Astrocyte of the hippocampus (primary cell): ENCODE measurements around the gene TRIM47.

ENCODE experiments used
- DNase-seq: peaks from one replicate; pipeline ENCODE4 v3.0.0; 2011; ENCODE audit warnings: low read depth, low spot score

The TRIM47 gene

DNA sequence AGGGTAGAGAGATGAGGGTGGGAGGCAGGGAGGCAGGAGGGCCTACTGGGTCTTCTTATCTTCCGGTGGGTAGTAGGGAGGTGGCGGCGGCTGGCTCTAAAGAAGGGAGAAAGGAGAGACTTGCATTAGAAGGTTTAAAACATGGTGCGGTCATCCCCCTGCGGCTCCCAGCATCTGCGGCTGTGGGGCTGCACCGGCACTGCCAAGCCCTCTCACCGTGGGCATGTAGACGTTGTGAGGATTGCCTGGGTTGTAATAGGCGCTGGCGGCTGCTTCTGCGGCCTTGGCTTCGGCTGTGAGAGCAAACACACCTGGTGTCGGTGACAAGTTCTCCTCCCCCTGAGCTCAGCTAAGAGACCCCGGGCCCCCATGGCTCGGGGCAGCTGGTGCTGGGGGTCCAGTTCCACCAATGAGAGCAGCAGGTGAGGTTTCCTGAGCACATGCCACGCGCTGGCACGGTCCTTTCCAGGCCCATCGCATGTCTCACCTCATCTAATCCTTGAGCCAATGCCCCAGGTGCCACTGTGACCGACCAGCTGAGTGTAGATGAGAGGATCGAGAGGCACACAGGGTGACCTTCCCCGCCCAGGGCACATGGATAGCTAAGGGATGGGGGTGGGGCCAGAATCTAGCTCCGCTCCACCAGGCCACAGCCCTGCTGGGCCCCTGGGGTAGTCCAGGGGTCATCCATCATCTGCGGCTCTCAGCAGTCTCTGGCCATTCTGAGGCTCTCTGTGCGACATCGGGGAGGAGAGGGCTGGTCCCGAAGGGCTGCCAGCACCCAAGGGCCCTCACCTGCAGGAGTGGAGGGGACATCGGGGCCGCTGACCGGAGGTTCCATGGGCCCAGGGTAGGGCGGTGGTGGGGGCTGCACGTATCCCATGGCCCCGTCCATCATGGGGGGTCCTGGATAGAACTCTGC is 31.4 kb downstream of the TRIM47 start:
- DNase-seq = no peak

DNA sequence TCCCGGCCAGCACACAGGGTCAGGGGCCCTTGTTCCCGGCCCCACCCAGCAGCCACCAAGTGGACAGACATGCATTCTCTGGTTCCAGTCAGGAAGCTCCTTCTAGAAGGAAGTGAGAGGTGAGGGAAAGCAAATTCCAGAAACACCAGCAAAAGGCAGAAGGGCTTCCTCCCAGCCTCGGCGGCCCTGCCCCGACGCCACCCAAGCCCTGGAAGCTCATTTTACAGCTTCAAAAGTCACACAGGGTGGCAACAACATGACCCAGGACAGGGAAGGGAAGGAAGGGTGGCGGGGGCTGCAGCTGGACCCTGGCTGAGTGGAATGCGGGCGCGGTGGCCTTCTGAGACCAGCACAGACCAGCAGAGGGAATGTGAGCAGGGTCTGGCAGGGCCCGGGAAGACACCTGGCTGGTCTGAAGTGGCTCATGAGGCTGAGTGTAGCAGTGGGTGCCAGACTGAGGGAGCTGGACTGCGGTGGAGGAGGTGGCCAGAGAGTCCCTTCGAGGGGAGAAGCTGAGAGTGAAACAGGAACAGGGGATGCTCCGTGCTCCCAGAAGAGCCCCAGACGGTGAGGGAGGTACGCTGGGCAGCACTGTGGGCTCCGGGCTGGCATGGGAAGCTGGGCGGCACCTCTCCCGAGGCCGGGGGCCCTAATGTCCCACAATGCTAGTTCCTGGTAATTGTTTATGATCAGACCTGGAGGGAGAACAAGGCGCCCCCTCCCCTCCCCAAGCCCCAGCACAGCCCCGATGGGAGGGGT is 32.3 kb downstream of the TRIM47 start:
- DNase-seq = no peak

DNA sequence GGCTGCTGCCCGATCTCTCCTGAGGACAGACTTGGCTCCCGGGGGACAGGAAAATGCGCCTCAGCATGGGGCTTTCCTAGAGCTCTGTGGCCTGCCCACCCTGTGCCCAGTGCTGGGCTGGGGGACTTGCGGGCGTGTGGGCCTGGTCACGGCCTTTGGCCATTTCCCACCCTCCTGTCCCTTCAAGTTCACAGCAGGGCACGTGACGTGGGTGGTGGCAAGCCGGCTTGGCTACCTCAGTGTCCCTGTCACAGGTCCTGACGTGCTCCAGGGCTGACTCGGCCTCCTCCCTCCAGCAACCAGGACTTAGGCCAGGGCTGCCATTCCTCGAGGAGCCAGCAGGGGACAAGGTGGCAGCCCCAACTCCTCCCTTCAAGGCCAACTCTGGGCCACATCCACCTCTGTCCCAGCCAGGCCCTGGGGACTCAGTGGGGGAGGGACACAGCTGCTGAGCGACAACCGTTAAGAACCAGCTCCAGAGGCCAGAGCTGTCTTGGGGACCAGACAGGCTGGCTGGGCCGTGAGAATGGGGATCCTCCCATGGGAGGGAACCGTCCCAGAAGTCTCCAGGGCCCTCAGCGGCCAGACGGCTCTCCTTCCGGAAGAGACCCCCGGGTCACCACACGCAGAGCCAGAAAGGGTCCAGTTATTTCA is 33.2 kb downstream of the TRIM47 start:
- DNase-seq = peak; percentile 79

DNA sequence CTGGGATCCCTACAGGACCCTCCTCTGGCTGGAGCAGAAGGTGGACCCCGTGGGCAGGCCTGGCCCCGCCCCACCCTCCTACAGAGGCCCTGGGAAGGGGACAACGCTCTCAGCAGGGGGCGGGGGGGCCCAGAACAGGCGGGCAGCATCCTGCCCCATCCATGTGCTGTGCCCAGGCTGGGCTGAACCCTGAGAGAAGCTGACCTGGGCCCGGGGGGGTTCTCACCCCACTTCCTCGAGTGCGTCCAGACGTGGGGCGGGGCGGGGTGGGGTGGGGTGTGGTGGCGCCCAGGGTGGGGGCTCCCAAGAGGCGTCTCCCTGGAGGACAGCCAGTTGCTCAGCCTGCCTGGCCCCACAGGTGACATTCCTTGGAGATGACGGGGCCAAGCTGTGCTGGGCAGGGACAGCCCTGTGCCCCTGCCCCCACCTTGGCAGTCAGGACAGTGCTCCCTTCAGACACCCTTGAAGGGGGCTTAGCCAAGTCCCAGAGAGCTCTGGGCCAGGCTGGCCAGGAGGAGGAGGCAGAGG is 33.8 kb downstream of the TRIM47 start:
- no peak for DNase-seq

DNA sequence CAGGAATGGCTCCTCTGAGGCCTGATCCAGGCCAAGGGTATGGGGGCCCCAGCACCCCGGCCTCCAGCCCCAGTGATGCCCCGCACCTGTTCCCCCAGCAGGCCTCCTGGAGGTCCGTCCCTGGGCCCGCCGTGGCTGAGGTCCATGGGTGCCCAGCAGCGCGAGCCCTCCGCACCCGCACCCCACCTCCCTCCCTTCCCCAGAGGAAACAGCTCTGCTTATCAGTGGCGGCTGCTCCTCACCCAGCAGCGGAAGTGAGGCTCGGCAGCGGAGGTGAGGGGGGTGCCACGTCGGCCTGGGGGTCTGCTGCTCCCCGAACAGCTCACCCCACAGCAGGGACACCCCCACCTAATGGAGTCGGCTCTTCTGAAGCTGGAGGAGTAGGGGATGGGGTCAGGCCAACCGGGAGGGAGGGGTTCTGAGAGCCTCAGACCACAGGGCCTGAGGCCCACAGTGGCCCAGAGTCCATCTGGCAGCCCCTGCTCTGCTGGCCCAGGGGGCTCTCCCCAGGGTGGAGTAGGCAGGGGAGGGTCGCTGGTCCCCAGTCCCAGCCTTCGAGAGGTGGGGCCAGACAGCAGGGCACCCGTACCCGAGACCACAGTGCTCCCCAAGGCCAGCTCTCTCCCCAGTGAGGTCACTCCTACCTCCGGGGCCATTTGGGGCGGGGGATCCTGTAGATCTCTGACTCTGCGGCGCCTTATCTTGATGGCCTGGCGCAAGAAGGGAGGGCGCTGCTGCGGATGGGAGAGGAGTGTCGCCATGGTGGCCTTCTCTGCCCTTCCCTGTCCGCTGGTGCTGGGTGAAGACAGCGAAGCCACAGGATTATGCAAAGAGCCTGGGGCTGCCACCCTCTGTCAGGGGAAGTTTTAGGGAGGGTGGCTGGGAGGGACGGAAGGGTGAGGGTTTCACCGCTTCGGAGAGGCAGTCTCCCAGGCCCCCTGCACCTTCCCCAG is 34.5 kb downstream of the TRIM47 start, which contains the start of gene UNC13D:
TSS of gene UNC13D (minus strand) at position 828 of the 953 bp plus-strand sequence. CDS start at position 761, 67 bp downstream.
- DNase-seq = no peak

DNA sequence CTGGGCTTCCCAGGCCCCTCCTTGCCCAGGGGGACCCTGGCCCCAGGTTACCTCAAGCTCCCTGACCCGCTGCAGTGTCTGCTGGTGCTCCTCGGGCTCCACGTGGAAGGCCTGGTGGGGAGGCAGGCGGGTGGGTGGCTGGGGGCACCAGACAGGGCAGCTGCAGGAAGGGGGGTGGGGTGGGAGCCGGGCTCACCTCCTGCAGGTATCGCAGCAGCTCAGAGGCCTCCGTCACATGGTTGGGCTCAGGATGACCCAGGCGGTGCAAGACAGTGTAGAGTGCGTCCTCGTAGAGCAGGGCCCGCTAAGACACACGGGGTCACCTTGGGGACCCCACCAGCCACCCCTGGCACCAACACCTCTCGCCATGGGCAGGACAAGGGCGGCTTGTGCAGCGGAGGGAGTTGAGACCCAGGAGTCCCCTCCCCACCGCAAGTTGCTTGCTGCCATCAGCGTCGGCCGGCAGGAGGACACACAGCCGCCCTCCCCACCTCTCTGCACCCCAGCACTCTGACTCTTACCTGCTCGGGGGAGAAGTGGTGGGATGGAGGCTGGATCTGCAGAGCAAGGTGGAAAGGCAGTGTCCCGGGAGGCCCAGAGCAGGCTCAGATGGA is 35.3 kb downstream of the TRIM47 start:
- no peak for DNase-seq

DNA sequence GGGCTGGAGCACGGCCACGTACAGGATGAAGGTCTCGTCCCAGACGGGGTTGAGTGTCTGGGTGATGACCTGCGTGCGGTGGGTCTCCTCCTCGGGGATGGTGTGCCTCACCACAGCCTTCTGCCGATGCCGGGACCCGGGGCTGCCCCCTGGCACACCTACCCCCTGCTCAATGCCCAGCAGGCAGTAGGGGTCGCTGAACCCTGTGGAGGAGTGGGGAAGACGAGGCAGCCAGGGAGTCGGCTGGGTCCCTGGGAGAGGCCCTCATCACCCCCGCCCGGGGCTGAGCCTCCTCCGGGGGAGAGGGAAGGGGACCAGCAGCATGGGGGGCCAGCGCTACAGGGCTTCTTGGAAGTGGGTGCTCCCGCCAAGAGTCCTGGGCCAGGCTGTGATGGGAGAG is 36.0 kb downstream of the TRIM47 start:
- no peak for DNase-seq

DNA sequence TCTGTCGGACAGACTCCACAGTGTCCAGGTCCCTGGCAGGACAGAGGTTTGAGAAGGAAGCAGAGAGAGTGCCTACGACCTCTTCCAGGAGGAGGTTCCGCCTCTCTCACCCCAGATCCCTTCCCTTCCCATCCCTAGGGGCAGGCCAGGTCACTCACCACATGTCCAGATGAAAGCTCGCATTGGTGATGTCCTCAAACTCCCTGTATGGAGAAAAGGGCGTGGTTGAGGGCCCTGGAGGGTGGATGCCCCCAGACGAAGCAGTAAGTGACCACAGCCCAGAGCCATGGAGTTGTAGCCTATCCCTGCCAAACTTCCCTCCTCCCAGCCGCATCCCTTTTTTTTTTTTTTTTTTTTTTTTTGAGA is 37.6 kb downstream of the TRIM47 start:
- no peak for DNase-seq

DNA sequence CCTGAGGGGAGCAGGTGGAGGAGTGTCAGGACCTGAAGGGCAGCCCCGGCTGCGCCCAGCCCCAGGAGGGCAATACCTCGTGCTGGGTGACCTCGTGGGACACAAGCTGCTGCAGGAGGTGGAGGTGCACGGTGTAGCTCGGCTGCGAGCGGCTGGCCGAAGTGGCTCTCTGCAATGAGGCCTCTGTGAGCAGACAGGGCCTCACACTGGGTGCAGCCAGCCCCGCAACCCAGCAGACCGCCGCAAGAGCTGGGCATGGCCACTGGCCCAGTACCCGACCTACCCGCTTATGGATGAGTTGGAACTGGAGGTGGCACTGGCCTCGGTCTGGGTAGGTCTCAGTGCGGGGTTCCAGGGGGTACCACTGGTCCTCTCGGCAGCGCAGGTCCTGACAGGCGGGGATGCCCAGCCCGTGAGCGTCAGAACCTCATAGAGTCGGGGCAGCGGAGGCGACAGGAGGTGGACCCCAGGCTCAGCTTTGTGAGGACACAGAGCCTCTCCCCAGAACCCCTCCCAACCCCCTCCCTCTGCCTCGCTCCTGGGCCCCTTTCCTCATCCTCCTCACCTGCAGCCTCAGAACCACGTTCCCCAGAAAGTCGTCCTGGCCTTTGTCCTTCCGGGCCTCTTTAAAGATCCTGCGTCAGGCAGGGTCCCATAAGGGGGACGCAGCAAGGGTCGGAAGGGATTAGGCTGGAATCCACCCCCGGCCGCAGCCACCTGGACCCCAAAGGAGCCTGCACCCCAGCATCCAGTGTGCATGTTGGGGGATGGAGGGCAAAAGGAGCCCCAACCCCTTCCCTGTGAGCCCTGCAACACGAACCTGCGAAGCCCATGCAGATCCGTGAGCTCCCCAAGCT is 38.2 kb downstream of the TRIM47 start:
- DNase-seq = no peak

DNA sequence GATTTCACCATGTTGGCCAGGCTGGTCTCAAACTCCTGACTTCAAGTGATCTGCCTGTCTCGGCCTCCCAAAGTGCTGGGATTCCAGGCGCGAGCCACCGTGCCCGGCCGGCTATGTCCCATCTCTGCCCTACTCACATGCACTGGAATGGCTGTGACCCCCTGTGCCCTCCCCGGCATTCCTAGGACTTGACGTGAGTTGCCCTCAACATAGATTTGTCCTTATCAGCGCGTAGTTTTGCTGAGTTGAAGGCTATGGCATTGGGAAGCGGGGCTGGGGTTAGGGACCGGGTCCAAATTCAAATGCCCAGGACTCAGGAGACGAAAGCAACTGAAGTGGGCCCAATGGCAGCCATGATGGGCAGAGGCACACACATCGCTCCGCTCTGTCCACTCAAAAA is 40.0 kb downstream of the TRIM47 start:
- no peak for DNase-seq

DNA sequence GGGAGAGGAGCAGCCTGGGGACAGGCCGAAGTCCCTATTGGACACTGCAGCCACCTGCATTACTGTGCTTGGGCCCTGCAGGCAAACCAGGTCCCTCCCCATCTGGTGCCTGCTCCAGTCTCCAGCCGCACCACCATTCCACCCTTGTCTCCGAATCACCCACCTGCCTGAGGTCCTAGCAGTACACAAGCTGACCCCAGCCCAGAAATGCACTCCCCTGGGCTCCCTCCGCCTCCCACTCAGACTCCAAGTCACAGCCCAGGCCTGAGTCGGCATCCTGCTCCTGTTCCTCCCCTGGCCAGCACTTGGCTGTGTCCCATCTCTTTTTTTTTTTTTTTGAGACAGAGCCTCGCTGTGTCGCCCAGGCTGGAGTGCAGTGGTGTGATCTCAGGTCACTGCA is 40.5 kb downstream of the TRIM47 start:
- no peak for DNase-seq

DNA sequence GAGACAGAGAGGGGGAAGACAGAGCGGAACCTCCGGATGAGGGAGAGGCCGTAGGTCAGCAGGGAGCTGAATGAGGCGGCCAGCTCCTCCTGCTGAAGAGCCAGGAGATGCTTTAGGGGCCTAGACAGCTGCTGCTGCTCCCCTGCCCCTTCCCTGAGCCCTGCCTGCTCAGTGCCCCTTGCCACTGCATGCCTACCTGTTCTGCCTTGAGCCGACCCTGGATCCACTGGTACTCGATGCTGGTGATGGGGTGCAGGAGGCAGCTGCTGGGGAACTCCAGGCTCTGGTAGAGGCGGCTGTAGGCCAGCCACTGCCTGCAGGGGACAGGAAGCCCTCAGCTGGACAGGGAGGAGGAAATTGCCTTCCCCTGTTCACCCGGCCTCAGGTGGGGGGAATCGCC is 41.8 kb downstream of the TRIM47 start:
- no peak for DNase-seq

DNA sequence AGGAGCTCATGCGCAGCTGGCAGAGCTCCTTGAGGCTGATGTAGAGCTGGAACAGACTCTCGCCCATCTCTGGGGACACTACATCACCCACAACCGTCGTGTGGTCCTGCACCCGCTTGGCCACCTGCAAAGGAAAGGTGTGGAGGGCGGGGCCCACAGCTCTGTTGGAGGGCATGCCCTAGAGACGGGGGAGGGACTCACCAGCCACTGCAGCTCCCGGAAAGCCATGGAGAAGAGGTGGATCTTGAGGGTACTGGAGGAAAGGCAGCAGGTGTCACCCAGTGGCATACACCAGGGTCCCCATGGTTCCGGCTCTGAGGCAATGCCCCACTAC is 42.8 kb downstream of the TRIM47 start:
- no peak for DNase-seq

DNA sequence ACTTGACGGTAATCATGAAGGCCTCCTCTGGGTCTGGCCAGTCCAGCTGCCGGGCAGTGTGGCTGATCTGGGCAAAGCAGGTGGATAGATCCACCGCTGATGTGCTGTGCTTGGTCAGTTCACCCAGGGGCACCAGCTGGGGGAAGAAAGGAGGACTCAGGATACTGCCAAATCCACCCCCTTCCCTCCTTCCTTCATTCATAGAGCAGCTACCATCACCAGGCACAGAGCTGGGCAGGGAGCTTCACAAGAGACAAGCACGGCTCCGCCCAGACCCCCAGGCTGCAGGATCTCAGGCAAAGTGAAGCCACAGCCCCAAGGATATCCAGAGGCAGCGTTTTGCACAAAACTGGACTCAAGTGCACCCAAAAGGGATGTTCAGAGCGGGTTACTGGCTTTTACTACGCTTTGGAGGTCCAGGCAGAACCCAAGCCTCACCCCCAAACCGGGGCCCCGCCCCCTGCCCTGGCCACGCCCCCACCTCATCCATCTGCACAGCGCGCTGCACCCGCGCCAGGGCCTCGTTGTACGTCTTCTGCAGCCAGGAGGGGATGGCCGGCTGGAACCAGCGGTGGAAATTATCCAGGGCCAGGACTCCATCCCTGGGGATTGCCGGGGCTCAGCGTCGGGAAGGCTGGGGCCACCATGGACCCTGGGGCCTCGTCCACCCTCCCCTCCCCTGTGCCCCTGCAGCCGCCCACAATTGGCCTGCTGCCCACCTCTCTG is 43.3 kb downstream of the TRIM47 start:
- DNase-seq = no peak

DNA sequence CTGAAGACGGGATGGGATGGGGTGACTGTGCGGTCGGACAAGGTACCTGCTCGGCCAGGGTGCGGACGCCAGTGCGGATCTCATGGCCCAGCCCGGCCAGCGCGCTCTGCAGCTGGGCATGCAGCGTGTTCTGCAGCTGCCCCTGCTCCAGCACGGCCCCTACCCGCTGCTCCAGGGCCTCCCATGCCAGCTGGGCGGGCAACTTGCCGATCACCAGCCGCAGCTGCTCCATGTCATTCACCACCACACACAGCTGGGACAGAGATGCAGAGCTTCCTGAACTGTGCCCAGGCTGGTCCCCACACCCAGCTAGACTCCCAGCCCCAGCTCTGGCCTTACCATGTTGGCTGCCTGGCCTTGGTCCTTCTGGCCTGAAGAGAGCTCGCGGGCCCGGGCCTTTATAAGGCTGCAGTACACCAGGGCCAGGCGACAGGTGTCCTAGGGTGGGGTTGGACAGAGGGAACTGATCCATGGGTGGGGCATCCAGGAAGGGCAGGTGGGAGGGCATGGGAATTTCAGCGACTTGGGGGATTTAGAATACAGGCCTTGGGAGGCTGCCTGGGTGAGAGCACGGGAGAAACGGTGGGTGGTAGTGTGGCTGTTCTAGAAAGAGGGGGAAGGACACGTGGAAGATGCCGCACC is 44.0 kb downstream of the TRIM47 start:
- no peak for DNase-seq

DNA sequence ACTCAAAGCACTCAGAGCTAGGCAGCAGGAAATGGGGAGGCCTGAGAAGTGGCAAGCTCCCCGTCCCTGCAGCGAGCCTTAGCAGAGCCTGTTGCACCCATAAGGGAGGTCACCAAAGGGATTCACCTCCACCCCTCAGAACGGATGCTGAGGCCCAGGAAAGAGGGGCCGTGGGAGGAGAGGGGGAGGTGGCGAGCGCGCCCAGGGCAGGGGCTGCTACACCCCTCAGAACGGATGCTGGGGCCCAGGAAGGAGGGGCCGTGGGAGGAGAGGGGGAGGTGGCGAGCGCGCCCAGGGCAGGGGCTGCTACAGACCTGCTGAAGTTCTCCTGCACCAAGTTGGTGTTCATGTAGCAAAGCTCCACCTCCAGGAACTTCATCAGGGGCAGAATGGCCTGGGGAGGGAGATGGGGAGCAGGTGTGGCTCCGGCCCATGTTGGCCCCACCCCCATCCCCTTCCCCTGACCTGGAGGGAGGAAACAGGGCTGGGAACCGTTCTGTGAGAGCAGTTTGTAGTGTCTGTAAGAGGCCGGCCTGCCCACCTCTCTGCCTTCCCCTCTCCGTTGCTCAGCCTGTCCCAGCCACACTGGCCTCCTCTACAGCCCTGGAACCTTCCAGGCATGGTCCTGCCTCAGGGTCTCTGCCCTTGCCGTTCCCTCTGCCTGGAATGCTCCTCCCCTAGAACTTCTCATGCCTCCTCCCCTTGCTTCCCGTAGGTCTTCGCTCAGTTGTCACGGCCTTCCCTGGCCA is 45.6 kb downstream of the TRIM47 start:
- no peak for DNase-seq

DNA sequence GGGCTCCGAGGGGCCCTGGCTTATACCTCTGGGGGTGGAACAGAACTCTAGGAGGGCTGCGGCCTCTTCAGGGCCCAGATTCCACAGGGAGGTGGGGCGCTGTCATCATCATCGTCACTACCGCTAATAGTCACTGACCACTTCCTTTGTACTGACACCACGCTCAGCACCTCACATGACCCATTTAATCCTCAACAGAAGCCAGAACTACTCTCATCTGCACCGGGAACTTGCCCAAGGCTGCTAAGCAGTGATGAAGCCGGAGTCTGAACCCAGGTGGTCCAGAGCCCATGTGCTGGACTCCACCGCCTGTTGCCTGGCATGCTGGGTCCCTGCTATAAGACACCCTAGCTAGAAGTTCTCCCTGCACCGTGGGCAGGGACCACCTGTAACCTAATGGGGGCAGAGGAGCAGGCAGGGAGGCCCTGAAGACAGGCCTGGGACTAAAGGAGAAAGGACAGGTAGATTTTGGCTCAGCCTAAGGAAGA is 46.2 kb downstream of the TRIM47 start:
- peak; percentile 61 for DNase-seq
